ENCODE measurements around the gene CNNM3. TPM values are rescaled to one million over a fixed set of nuclear protein-coding genes. Genes with fewer than 3 reads are reported as not detected.
"Not testable (repeated sequence)": the region's sequence is repeated elsewhere in the genome, so short reads cannot be mapped to it uniquely, and the experiment has no call there.

The CNNM3 gene
- total and polyA plus RNA-seq, 2 experiments from 2014 or later, result 17.1 to 25.8 TPM

- no peak overlapping the region for H3K4me3 ChIP-seq
- H3K4me1 ChIP-seq (ENCODE audit: insufficient read depth), result no peaks in the 10 kb centered on the region
- H4K20me1 ChIP-seq (ENCODE audit: insufficient read depth, poor library complexity, severe bottlenecking), result no peaks in the 10 kb centered on the region
- DNase-seq (ENCODE audit: low spot score), result no peak
- H3K36me3 ChIP-seq (replicated peaks; ENCODE audit: insufficient read depth, low read depth), result no peaks in the 10 kb centered on the region
- peaks cover 25% of the 10 kb centered on the region for H3K79me2 ChIP-seq
- no peak overlapping the region for H2AFZ ChIP-seq
- H3K9me2 ChIP-seq (replicated peaks; ENCODE audit: insufficient read depth), result no peaks in the 10 kb centered on the region
- no peaks in the 10 kb centered on the region for H3K27me3 ChIP-seq
- TF ChIP-seq EZH2phosphoT487 (IDR thresholded peaks at IDR 0.05; ENCODE audit: low read depth, severe bottlenecking, unreplicated experiment), result no peak
- TF ChIP-seq, protein P1, sequence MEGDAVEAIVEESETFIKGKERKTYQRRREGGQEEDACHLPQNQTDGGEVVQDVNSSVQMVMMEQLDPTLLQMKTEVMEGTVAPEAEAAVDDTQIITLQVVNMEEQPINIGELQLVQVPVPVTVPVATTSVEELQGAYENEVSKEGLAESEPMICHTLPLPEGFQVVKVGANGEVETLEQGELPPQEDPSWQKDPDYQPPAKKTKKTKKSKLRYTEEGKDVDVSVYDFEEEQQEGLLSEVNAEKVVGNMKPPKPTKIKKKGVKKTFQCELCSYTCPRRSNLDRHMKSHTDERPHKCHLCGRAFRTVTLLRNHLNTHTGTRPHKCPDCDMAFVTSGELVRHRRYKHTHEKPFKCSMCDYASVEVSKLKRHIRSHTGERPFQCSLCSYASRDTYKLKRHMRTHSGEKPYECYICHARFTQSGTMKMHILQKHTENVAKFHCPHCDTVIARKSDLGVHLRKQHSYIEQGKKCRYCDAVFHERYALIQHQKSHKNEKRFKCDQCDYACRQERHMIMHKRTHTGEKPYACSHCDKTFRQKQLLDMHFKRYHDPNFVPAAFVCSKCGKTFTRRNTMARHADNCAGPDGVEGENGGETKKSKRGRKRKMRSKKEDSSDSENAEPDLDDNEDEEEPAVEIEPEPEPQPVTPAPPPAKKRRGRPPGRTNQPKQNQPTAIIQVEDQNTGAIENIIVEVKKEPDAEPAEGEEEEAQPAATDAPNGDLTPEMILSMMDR (IDR thresholded peaks at IDR 0.05; ENCODE audit: poor library complexity), result no peak
- TF ChIP-seq EZH2 (IDR thresholded peaks at IDR 0.05; ENCODE audit: borderline replicate concordance), result no peak
- no peak overlapping the region for H3K4me2 ChIP-seq
- WGBS (ENCODE audit: low lambda C conversion rate, missing lambda C conversion rate), result 97% methylated on average over 6 of the region's 6 CpGs
- no peaks in the 10 kb centered on the region for H3K9me3 ChIP-seq (ENCODE audit: low read depth)
- no peak overlapping the region for H3K27ac ChIP-seq
These were observed 21.0 kb upstream of the CNNM3 start for GRCh38 chr2:96795076-96795475.

GRCh38 chr2:96796497-96796896, 19.6 kb upstream of the CNNM3 start:
- H3K79me2 ChIP-seq, result peaks cover 11% of the 10 kb centered on the region
- not testable (repeated sequence) for H3K4me1 ChIP-seq (ENCODE audit: insufficient read depth); DNase-seq (ENCODE audit: low spot score); H3K9me3 ChIP-seq (ENCODE audit: low read depth); H3K9me2 ChIP-seq (replicated peaks; ENCODE audit: insufficient read depth); H3K27ac ChIP-seq; H3K4me2 ChIP-seq; H3K27me3 ChIP-seq; H3K36me3 ChIP-seq (replicated peaks; ENCODE audit: insufficient read depth, low read depth); H3K4me3 ChIP-seq; H2AFZ ChIP-seq; H4K20me1 ChIP-seq (ENCODE audit: insufficient read depth, poor library complexity, severe bottlenecking)
- 90% methylated on average over 6 of the region's 6 CpGs for WGBS (ENCODE audit: low lambda C conversion rate, missing lambda C conversion rate)

- 95% methylated on average over 22 of the region's 23 CpGs for WGBS (ENCODE audit: low lambda C conversion rate, missing lambda C conversion rate)
These were observed 18.9 kb upstream of the CNNM3 start for GRCh38 chr2:96797066-96797625.

More at GRCh38 chr2:96797066-96797625, 18.9 kb upstream of the CNNM3 start:
- Histone ChIP-seq H3K79me2 (peaks cover 6% of the 10 kb centered on the region), H3K9me3 (ENCODE audit: low read depth) (no peaks in the 10 kb centered on the region), H3K4me1 (ENCODE audit: insufficient read depth) (peaks cover 4% of the 10 kb centered on the region), H3K27me3 (no peaks in the 10 kb centered on the region), H3K4me3 (no peak overlapping the region), H3K36me3 (replicated peaks; ENCODE audit: insufficient read depth, low read depth) (no peaks in the 10 kb centered on the region), H4K20me1 (ENCODE audit: insufficient read depth, poor library complexity, severe bottlenecking) (no peaks in the 10 kb centered on the region), H3K4me2 (no peak overlapping the region), H2AFZ (no peak overlapping the region), H3K9me2 (replicated peaks; ENCODE audit: insufficient read depth) (no peaks in the 10 kb centered on the region), H3K27ac (no peak overlapping the region)
- TF ChIP-seq EZH2phosphoT487 (IDR thresholded peaks at IDR 0.05; ENCODE audit: low read depth, severe bottlenecking, unreplicated experiment) (no peak), EZH2 (IDR thresholded peaks at IDR 0.05; ENCODE audit: borderline replicate concordance) (no peak)
- TF ChIP-seq, protein P1 (IDR thresholded peaks at IDR 0.05; ENCODE audit: poor library complexity), result no peak
- DNase-seq (ENCODE audit: low spot score), result no peak

All from hepatocyte (in vitro differentiated cells).